Measurements from ENCODE around the gene PKIB.

The PKIB gene

GRCh38 chr6:122640366-122640765 lies 30.2 kb downstream of the PKIB start:
- TF ChIP-seq TCF12 (IDR thresholded peaks at IDR 0.05; ENCODE audit: low read depth) (no peak), EGR1 (IDR thresholded peaks at IDR 0.05) (no peak), NFIC (IDR thresholded peaks at IDR 0.05) (no peak), CREB1 (IDR thresholded peaks at IDR 0.05; ENCODE audit: low read depth) (no peak), YY1 (IDR thresholded peaks at IDR 0.05; ENCODE audit: low read depth) (no peak), RAD21 (IDR thresholded peaks at IDR 0.05; ENCODE audit: low read depth) (no peak), TEAD4 (IDR thresholded peaks at IDR 0.05) (no peak), USF1 (IDR thresholded peaks at IDR 0.05) (no peak), MAX (IDR thresholded peaks at IDR 0.05) (no peak), ZBTB7A (IDR thresholded peaks at IDR 0.05; ENCODE audit: low read depth) (no peak), TAF1 (IDR thresholded peaks at IDR 0.05; ENCODE audit: low read depth) (no peak), EP300 (IDR thresholded peaks at IDR 0.05; ENCODE audit: borderline replicate concordance) (no peak), CEBPB (IDR thresholded peaks at IDR 0.05) (no peak), REST (IDR thresholded peaks at IDR 0.05; ENCODE audit: low read depth) (no peak), FOXM1 (IDR thresholded peaks at IDR 0.05; ENCODE audit: borderline replicate concordance, low read depth) (no peak)

GRCh38 chr6:122641819-122642218 lies 31.6 kb downstream of the PKIB start:
- TF ChIP-seq ZBTB7A (IDR thresholded peaks at IDR 0.05; ENCODE audit: low read depth) (no peak), CEBPB (IDR thresholded peaks at IDR 0.05) (no peak), EGR1 (IDR thresholded peaks at IDR 0.05) (no peak), USF1 (IDR thresholded peaks at IDR 0.05) (no peak), MAX (IDR thresholded peaks at IDR 0.05) (no peak), REST (IDR thresholded peaks at IDR 0.05; ENCODE audit: low read depth) (no peak), EP300 (IDR thresholded peaks at IDR 0.05; ENCODE audit: borderline replicate concordance) (no peak), TEAD4 (IDR thresholded peaks at IDR 0.05) (no peak), FOXM1 (IDR thresholded peaks at IDR 0.05; ENCODE audit: borderline replicate concordance, low read depth) (no peak), CREB1 (IDR thresholded peaks at IDR 0.05; ENCODE audit: low read depth) (no peak), YY1 (IDR thresholded peaks at IDR 0.05; ENCODE audit: low read depth) (no peak), TCF12 (IDR thresholded peaks at IDR 0.05; ENCODE audit: low read depth) (no peak), NFIC (IDR thresholded peaks at IDR 0.05) (no peak), TAF1 (IDR thresholded peaks at IDR 0.05; ENCODE audit: low read depth) (no peak), RAD21 (IDR thresholded peaks at IDR 0.05; ENCODE audit: low read depth) (no peak)

GRCh38 chr6:122645256-122645655 lies 35.1 kb downstream of the PKIB start:
- TF ChIP-seq NFIC (IDR thresholded peaks at IDR 0.05) (no peak), EP300 (IDR thresholded peaks at IDR 0.05; ENCODE audit: borderline replicate concordance) (no peak), TCF12 (IDR thresholded peaks at IDR 0.05; ENCODE audit: low read depth) (no peak), MAX (IDR thresholded peaks at IDR 0.05) (no peak), TAF1 (IDR thresholded peaks at IDR 0.05; ENCODE audit: low read depth) (no peak), RAD21 (IDR thresholded peaks at IDR 0.05; ENCODE audit: low read depth) (no peak), FOXM1 (IDR thresholded peaks at IDR 0.05; ENCODE audit: borderline replicate concordance, low read depth) (no peak), TEAD4 (IDR thresholded peaks at IDR 0.05) (no peak), REST (IDR thresholded peaks at IDR 0.05; ENCODE audit: low read depth) (no peak), YY1 (IDR thresholded peaks at IDR 0.05; ENCODE audit: low read depth) (no peak), CEBPB (IDR thresholded peaks at IDR 0.05) (no peak)

GRCh38 chr6:122647765-122648164 lies 37.6 kb downstream of the PKIB start:
- TF ChIP-seq REST (IDR thresholded peaks at IDR 0.05; ENCODE audit: low read depth): no peak
- no peak for TF ChIP-seq EGR1 (IDR thresholded peaks at IDR 0.05)
- no peak for TF ChIP-seq TCF12 (IDR thresholded peaks at IDR 0.05; ENCODE audit: low read depth)
- no peak for TF ChIP-seq ZBTB7A (IDR thresholded peaks at IDR 0.05; ENCODE audit: low read depth)
- TF ChIP-seq USF1 (IDR thresholded peaks at IDR 0.05): no peak
- no peak for TF ChIP-seq NFIC (IDR thresholded peaks at IDR 0.05)
- TF ChIP-seq CEBPB (IDR thresholded peaks at IDR 0.05): no peak
- TF ChIP-seq CREB1 (IDR thresholded peaks at IDR 0.05; ENCODE audit: low read depth): no peak
- TF ChIP-seq MAX (IDR thresholded peaks at IDR 0.05): no peak

All from Ishikawa (cell line).